ENCODE results near the gene B3GNT7. TPM values are rescaled to one million over a fixed set of nuclear protein-coding genes. Genes with fewer than 3 reads are reported as not detected.

B3GNT7 gene
- total RNA-seq (10 to 100 TPM in 8 of 9 donors, 1 to 10 TPM in 1; 2.2 to 71.6 (median 49.6) TPM), polyA plus RNA-seq (10 to 100 TPM in 2 of 3 donors, 1 to 10 TPM in 1; 3.1 to 12.6 (median 11.6) TPM)
- long read RNA-seq, donor 1, partial matches to known transcripts: 0 of 3 reads
- long read RNA-seq, donor 1, other reads (novel, unspliced or antisense): 0 of 3 reads
- long read RNA-seq, donor 2, transcript B3GNT7-201 (2 exons, 3,706 nt): major isoform, 6 of 23 reads
- long read RNA-seq, donor 2, partial matches to known transcripts: 17 of 23 reads
- long read RNA-seq, donor 2, other reads (novel, unspliced or antisense): 0 of 23 reads
- long read RNA-seq, donor 3, partial matches to known transcripts: 0 of 3 reads
- long read RNA-seq, donor 3, other reads (novel, unspliced or antisense): 0 of 3 reads
- long read RNA-seq, donor 4, partial matches to known transcripts: 0 of 80 reads
- long read RNA-seq, donor 4, other reads (novel, unspliced or antisense): 80 of 80 reads
- long read RNA-seq, donor 5, transcript B3GNT7-201 (2 exons, 3,706 nt): major isoform, 12 of 24 reads
- long read RNA-seq, donor 5, partial matches to known transcripts: 0 of 24 reads
- long read RNA-seq, donor 5, other reads (novel, unspliced or antisense): 12 of 24 reads
- long read RNA-seq, donor 6, partial matches to known transcripts: 0 of 42 reads
- long read RNA-seq, donor 6, other reads (novel, unspliced or antisense): 41 of 42 reads
- long read RNA-seq, donor 7: 0 reads
- long read RNA-seq, donor 8, partial matches to known transcripts: 0 of 4 reads
- long read RNA-seq, donor 8, other reads (novel, unspliced or antisense): 0 of 4 reads
- long read RNA-seq, donor 9, partial matches to known transcripts: 749 of 811 reads
- long read RNA-seq, donor 9, other reads (novel, unspliced or antisense): 60 of 811 reads
- long read RNA-seq, donor 10: 0 reads

GRCh38 chr2:231395188-231396057, at the start of gene B3GNT7:
B3GNT7 (plus strand) TSS chr2:231395710; CDS start chr2:231395804, 94 bp downstream.
- 3 to 54% (median 7%) methylated on average over 3 to 95 of the region's 95 CpGs for WGBS, 4 donors
- Histone ChIP-seq H3K36me3 (replicated peaks in 1 of 2) (peaks cover 0 to 15% of the 10 kb centered on the region in 2 donors), H3K27ac (peak within 1 kb of the TSS in 4 of 5 donors; percentile 55 to 79 (median 67)), H3K9me3 (replicated peaks in 1 of 3) (no peaks in the 10 kb centered on the region), H3K27me3 (no peaks in the 10 kb centered on the region), H3K4me3 (peak within 1 kb of the TSS in 3 of 4 donors; percentile 33 to 94 (median 79)), H3K4me1 (replicated peaks in 1 of 2) (peaks cover 29 to 34% of the 10 kb centered on the region in 2 donors)
- DNase-seq: peak in 2 of 7 donors; percentile 29 to 43
- intact Hi-C loops (cut with DNase I): loop anchor here in 1 of 2 donors (5.0 to 10.0 kb wide), 2 partner anchors 101 to 173 kb away; no protein-coding TSS in a partner anchor
- TF ChIP-seq, protein P1, sequence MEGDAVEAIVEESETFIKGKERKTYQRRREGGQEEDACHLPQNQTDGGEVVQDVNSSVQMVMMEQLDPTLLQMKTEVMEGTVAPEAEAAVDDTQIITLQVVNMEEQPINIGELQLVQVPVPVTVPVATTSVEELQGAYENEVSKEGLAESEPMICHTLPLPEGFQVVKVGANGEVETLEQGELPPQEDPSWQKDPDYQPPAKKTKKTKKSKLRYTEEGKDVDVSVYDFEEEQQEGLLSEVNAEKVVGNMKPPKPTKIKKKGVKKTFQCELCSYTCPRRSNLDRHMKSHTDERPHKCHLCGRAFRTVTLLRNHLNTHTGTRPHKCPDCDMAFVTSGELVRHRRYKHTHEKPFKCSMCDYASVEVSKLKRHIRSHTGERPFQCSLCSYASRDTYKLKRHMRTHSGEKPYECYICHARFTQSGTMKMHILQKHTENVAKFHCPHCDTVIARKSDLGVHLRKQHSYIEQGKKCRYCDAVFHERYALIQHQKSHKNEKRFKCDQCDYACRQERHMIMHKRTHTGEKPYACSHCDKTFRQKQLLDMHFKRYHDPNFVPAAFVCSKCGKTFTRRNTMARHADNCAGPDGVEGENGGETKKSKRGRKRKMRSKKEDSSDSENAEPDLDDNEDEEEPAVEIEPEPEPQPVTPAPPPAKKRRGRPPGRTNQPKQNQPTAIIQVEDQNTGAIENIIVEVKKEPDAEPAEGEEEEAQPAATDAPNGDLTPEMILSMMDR (IDR thresholded peaks at IDR 0.05): no peak
- no peak for TF ChIP-seq POLR2A (IDR thresholded peaks at IDR 0.05)

GRCh38 chr2:231347081-231347480, 48.4 kb upstream of the B3GNT7 start:
- TF ChIP-seq POLR2A (IDR thresholded peaks at IDR 0.05): no peak
- TF ChIP-seq, protein P1 (IDR thresholded peaks at IDR 0.05): no peak
- peaks cover 0 to 3% of the 10 kb centered on the region in 2 donors for H3K36me3 ChIP-seq (replicated peaks in 1 of 2)
- H3K9me3 ChIP-seq (replicated peaks in 1 of 3): no peaks in the 10 kb centered on the region
- peaks cover 0 to 8% of the 10 kb centered on the region in 2 donors for H3K4me1 ChIP-seq (replicated peaks in 1 of 2)
- no peaks in the 10 kb centered on the region for H3K27me3 ChIP-seq
- intact Hi-C loops (cut with DNase I): no loop called here
- H3K27ac ChIP-seq: no peak overlapping the region
- no peak overlapping the region for H3K4me3 ChIP-seq
- peak in 1 of 7 donors; percentile 56 for DNase-seq
- WGBS, 4 donors: 87 to 92% (median 91%) methylated on average over 5 of the region's 5 CpGs

- 80 to 100% (median 95%) methylated on average over 1 of the region's 1 CpG for WGBS, 4 donors
- peaks cover 0 to 3% of the 10 kb centered on the region in 2 donors for H3K36me3 ChIP-seq (replicated peaks in 1 of 2)
- TF ChIP-seq, protein P1 (IDR thresholded peaks at IDR 0.05): no peak
- TF ChIP-seq POLR2A (IDR thresholded peaks at IDR 0.05): no peak
Measured at GRCh38 chr2:231347638-231348037, 47.9 kb upstream of the B3GNT7 start.

More at GRCh38 chr2:231347638-231348037, 47.9 kb upstream of the B3GNT7 start:
- intact Hi-C loops (cut with DNase I): no loop called here
- DNase-seq: peak in 1 of 7 donors; percentile 6
- Histone ChIP-seq H3K9me3 (replicated peaks in 1 of 3) (no peaks in the 10 kb centered on the region), H3K27ac (no peak overlapping the region), H3K4me3 (no peak overlapping the region), H3K4me1 (replicated peaks in 1 of 2) (peaks cover 0 to 8% of the 10 kb centered on the region in 2 donors), H3K27me3 (no peaks in the 10 kb centered on the region)
